Fibroblast of gingiva (primary cell): ENCODE results near the gene USP24.
"Not testable (repeated sequence)": the region's sequence is repeated elsewhere in the genome, so short reads cannot be mapped to it uniquely, and the experiment has no call there.

Experiments used
- DNase-seq: peaks from one replicate; pipeline ENCODE4 v3.0.0-alpha.2; 2011; ENCODE audit warnings: low read depth

USP24 gene

DNA sequence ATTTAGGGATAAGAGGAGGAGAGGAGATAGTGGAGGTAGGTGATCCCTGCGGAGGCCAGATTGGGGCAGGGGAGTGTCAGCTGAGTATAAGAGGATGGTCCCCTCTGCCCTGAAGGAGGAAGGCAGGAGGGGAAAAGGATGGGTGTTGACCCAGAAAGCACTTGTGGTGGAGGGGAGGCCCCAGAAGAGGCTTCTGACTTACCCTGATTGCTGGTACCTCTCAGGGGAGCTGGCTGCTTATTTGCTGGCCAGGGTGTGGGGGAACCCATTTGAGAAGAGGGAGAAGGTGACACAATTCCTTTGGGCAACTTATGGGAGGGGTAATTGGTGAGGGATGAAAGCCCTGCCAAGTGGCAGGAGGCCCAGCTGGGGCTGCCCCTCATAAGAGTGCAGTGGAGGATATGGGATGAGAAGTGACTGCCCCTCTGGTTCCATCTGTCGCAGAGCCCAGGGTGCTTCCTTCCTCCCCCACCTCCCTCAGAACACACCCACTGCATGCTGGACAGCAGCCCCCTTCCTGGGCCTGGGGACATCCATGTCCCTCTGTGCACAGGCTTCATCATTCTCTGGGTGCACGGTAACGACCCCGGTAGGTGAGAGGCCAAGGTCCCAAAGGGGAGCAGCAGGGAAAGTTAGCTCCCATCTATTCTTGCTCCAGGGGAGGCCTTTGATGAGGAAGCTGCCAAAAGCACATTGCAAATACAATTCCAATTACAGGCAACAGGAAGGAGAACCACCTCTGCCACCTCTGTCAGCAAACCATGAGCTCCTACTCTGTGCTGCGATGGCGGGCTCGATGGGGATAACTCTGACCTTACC lies 177.2 kb downstream of the USP24 start:
- no peak for DNase-seq

DNA sequence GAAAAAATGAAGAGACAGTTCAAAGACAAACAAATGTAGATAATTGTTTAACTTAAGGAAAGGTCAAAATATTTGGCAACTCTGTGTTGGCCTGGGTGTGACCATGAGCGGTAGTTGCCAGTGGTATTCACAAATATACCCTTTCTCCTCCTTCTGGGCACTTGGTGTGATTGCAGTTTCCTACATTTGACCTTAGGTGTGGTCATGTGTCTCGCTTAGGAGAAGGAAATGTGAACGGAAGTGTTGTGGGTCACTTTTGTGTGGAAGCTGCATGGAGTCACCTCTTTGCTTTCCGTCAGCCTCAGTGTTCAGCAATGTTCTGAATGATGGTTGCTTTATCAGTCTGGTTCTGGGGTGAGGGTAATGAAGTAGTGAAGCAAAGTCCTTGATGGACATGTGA lies 179.3 kb downstream of the USP24 start:
- DNase-seq: no peak

DNA sequence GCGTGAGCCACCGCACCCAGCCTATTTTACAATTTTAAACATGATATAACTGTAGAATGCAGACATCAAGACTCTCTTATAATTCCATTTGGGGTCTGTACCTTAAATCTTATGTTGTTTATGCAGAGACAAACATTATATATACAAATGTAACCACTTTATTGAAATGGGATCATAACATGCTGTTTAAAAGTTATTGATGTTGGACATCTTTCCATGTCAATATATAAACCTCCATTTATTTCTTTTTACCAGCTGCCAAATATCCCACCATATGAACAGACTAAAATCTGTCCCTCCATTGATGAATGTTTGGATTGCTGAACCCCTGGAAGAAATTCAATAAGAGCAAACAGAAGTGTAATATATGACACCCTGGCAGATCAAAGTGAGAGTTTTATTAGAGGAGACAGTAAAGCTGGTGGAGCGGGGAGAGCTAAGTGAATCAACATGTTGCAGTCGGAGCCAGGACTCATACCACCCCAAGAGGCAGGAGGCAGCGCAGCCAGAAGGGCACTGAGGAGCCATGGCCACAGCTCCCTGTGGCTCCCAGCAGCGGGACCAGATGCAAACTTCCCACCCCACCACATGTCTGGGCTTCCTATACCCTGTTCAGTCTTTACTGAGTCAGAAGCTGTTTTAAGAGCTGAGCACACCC lies 180.6 kb downstream of the USP24 start:
- peak; percentile 61 for DNase-seq

DNA sequence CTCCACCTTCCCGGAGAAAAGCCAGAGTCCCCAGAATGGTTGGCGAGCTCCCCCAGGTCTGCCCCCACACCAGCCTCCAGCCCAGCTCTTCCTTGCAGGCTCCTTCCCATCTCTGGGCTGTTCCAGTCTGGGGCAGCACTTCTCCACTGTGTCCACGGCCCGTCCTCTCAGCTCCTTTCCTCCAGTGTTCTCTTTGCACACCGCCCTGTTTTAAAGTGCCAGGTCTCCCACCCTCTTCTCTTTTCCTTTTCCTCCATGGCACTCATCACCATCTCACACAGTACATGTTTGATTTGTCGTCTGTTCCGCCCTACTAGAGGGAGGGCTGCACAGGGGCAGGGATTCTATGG lies 181.9 kb downstream of the USP24 start:
- DNase-seq: no peak

DNA sequence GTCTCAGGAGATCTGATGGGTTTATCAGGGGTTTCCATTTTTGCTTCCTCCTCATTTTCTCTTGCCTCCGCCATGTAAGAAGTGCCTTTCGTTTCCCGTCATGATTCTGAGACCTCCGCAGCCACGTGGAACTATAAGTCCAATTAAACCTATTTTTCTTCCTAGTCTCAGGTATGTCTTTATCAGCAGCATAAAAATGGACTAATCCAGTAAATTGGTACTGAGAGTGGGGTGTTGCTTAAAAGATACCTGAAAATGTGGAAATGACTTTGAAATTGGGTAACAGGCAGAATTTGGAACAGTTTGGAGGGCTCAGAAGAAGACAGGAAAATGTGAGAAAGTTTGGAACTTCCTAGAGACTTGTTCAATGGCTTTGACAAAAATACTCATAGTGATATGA lies 184.1 kb downstream of the USP24 start:
- DNase-seq: not testable (repeated sequence)

DNA sequence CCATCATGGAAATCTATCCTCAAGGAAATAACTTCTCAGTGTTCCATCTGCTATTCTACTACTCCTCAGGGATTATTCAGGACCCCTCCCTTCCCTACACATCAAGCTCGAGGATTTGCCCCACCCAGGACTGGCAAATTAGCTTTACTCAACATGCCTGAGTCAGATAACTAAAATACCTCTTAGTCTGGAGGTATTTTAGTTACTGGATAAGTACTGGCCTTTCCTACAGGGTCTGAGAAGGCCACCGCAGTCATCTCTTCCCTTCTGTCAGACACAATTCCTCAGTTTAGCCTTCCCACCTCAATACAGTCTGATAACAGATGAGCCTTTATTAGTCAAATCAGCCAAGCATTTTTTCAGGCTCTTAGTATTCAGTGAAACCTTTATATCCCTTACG lies 188.5 kb downstream of the USP24 start:
- DNase-seq: not testable (repeated sequence)

DNA sequence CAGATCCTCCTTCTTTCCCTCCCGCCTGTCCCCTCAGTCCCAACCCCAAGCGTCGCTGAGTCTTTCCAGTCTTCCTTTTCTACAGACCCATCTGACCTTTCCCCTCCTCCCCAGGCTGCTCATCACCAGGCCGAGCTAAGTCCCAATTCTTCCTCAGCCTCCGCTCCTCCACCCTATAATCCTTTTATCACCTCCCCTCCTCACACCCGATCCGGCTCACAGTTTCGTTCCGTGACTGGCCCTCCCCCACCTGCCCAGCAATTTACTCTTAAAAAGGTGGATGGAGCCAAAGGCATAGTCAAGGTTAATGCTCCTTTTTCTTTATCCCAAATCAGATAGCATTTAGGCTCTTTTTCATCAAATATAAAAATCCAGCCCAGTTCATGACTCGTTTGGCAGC lies 191.0 kb downstream of the USP24 start:
- DNase-seq: not testable (repeated sequence)

DNA sequence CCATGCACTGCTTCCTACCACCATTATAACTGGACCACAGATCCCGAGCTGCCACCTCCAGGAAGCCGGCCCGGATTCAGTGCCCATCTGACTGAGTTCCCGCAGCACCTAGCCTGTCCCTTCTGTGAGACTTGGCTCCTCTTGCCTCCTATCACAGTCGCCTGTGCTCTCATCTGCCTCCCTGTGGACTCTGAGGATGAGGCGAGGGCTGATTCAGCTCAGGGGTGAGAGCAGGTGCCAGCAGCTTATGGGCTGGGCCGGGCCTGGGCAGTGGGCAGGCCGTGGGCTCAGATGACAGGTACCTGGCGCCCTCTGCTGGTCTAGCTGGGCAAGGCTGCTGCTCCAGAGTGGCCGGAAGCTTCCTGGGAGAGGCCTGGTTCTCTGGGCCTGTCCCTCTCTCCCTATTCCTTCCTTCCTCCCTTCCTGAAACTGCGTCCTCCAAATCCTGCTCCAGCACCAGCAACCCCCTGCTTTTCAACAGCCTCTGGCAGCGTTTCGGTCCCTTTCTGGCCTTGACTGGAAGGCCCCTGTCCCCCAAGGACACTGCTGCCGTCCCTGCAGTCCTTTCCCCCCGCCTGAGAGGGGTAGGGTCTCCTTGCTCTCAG lies 193.1 kb downstream of the USP24 start:
- DNase-seq: peak; percentile 83

DNA sequence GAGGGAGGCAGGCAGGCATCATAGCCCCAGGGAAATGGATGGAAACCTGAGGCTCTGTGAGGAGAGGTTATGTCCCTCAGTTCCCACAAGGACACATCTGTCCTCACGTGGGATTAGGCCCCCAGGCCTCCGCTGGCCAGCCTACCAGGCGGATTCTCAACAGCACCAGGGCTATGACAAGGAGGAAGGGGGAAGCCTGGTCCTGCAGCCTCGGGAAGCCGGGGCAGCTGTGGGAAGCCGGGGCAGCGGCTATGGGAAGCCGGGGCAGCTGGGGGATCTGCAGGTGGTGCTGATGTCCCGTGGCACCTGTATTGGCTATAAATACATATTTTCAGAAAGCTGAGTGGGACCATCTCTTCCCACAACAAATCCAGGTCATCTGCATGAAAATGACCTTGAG lies 196.8 kb downstream of the USP24 start:
- no peak for DNase-seq
